Panc1 (cell line): ENCODE results near the gene LINGO4.

Experiments used
- POLR2AphosphoS5 ChIP-seq: IDR thresholded peaks from 2 replicates; pipeline ENCODE4 v1.6.1; 2012; ENCODE audit warnings: mild to moderate bottlenecking, low read depth, low read length, moderate library complexity
- TCF7L2 ChIP-seq: IDR thresholded peaks from 2 replicates; pipeline ENCODE4 v1.6.1; 2011; ENCODE audit warnings: mild to moderate bottlenecking, low read depth, low read length, inconsistent platforms
- TF ChIP-seq, protein P1 (sequence below): fragments of 450-650 bp; IDR thresholded peaks from 2 replicates; pipeline ENCODE4 v1.5.1; 2017; ENCODE audit warnings: mild to moderate bottlenecking
- TF ChIP-seq, protein P2 (sequence below), 2 experiments: IDR thresholded peaks; 2 replicates each; pipeline ENCODE4 v1.6.1; 2011 to 2012; ENCODE audit warnings: low read depth in 2 of 2, control low read depth in 1 of 2, low read length in 1 of 2, mild to moderate bottlenecking in 1 of 2, moderate library complexity in 1 of 2; ENCODE audit not compliant: insufficient read depth in 1 of 2

DNA sequence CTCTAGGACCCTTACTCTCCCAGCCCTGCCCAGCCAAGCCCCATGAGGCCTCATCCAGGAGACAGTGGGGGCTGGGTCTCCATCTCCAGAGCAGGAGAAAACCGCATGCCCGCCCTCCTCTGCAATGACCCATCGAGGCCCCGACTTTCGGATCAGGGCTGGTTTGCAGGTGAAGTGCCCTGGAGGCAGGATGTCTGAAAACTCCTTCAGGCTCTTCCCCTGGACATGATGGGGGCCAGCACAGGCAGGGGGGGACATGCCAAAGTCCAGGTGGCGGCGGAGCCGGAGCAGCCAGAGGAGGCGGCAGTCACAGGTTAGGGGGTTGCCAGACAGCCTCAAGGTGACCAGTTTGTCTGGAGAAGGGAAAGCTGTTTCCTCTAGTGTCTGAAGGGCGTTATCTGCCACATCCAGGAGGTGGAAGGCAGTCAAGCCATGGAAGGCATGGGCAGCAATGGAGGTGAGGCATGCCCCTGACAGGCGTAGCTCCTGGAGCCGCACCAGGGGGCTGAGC lies 3.9 kb downstream of the LINGO4 start:
- TF ChIP-seq, protein P1, sequence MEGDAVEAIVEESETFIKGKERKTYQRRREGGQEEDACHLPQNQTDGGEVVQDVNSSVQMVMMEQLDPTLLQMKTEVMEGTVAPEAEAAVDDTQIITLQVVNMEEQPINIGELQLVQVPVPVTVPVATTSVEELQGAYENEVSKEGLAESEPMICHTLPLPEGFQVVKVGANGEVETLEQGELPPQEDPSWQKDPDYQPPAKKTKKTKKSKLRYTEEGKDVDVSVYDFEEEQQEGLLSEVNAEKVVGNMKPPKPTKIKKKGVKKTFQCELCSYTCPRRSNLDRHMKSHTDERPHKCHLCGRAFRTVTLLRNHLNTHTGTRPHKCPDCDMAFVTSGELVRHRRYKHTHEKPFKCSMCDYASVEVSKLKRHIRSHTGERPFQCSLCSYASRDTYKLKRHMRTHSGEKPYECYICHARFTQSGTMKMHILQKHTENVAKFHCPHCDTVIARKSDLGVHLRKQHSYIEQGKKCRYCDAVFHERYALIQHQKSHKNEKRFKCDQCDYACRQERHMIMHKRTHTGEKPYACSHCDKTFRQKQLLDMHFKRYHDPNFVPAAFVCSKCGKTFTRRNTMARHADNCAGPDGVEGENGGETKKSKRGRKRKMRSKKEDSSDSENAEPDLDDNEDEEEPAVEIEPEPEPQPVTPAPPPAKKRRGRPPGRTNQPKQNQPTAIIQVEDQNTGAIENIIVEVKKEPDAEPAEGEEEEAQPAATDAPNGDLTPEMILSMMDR = no peak
- TF ChIP-seq, protein P2, sequence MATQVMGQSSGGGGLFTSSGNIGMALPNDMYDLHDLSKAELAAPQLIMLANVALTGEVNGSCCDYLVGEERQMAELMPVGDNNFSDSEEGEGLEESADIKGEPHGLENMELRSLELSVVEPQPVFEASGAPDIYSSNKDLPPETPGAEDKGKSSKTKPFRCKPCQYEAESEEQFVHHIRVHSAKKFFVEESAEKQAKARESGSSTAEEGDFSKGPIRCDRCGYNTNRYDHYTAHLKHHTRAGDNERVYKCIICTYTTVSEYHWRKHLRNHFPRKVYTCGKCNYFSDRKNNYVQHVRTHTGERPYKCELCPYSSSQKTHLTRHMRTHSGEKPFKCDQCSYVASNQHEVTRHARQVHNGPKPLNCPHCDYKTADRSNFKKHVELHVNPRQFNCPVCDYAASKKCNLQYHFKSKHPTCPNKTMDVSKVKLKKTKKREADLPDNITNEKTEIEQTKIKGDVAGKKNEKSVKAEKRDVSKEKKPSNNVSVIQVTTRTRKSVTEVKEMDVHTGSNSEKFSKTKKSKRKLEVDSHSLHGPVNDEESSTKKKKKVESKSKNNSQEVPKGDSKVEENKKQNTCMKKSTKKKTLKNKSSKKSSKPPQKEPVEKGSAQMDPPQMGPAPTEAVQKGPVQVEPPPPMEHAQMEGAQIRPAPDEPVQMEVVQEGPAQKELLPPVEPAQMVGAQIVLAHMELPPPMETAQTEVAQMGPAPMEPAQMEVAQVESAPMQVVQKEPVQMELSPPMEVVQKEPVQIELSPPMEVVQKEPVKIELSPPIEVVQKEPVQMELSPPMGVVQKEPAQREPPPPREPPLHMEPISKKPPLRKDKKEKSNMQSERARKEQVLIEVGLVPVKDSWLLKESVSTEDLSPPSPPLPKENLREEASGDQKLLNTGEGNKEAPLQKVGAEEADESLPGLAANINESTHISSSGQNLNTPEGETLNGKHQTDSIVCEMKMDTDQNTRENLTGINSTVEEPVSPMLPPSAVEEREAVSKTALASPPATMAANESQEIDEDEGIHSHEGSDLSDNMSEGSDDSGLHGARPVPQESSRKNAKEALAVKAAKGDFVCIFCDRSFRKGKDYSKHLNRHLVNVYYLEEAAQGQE (IDR thresholded peaks at IDR 0.05; ENCODE audit: insufficient read depth in 1 of 2, low read depth in 2 of 2, low read length in 1 of 2) = no peak
- TF ChIP-seq POLR2AphosphoS5 (no peak), TCF7L2 (no peak)
